SK-N-SH (cell line): ENCODE results near the gene PODN. TPM values are rescaled to one million over a fixed set of nuclear protein-coding genes. Genes with fewer than 3 reads are reported as not detected.

Experiments used
- CTCF ChIA-PET: fragments of 300-600, 350-600 bp; formaldehyde crosslinking; extraction: SDS; loops from one replicate; lab custom pipeline; 2021; lab: Yijun Ruan, JAX
- POLR2A ChIA-PET: fragments of 350-600 bp; sonication (Branson Sonifier 250); formaldehyde crosslinking; extraction: SDS; loops from one replicate; lab custom pipeline; 2020; ENCODE audit warnings: antibody characterized with exemption, inconsistent platforms; lab: Yijun Ruan, JAX
- DNase-seq: peaks from one replicate; pipeline ENCODE4 v3.0.0; 2012
- H2AFZ ChIP-seq: fragments of 200-600 bp; sonication (generic); 2 replicates; pipeline ENCODE4 v1.8.1; 2016; ENCODE audit warnings: antibody characterized with exemption, mild to moderate bottlenecking, low read depth
- H3F3A ChIP-seq: fragments of 200-600 bp; sonication (generic); replicated peaks from 2 replicates; pipeline ENCODE3; 2016; ENCODE audit warnings: antibody characterized with exemption, mild to moderate bottlenecking; ENCODE audit not compliant: insufficient read depth
- H3K27ac ChIP-seq, 2 experiments: fragments of 200-500 bp in 1 of 2; fragments of 200-600 bp in 1 of 2; sonication (Bioruptor generic) in 1 of 2; sonication (generic), shearing (Covaris generic) in 1 of 2; 2 replicates each; pipeline versions ENCODE4 v1.5.1 to v1.6.1; 2014 to 2016; ENCODE audit warnings: low read depth in 2 of 2, inconsistent platforms in 1 of 2, low read length in 1 of 2, mild to moderate bottlenecking in 1 of 2, mixed read lengths in 1 of 2
- H3K27me3 ChIP-seq: fragments of 200-600 bp; sonication (generic), shearing (Covaris generic); 2 replicates; pipeline ENCODE4 v1.6.1; 2016; ENCODE audit warnings: mixed run types; ENCODE audit not compliant: insufficient read depth
- H3K36me3 ChIP-seq, 2 experiments: fragments of 200-500 bp in 1 of 2; fragments of 200-600 bp in 1 of 2; sonication (Bioruptor generic) in 1 of 2; sonication (generic) in 1 of 2; replicated peaks in 1 of 2; 2 replicates each; pipeline versions ENCODE3 to v1.5.1; 2014 to 2016; ENCODE audit warnings: low read length in 1 of 2, mild to moderate bottlenecking in 1 of 2; ENCODE audit not compliant: insufficient read depth in 2 of 2, control insufficient read depth in 1 of 2
- H3K4me1 ChIP-seq, 2 experiments: fragments of 200-500 bp in 1 of 2; fragments of 200-600 bp in 1 of 2; sonication (Bioruptor generic) in 1 of 2; sonication (generic), shearing (Covaris generic) in 1 of 2; 2 replicates each; pipeline versions ENCODE4 v1.5.1 to v1.6.1; 2014 to 2016; ENCODE audit warnings: low read depth in 1 of 2, low read length in 1 of 2, mixed run types in 1 of 2; ENCODE audit not compliant: insufficient read depth in 2 of 2, control insufficient read depth in 1 of 2
- H3K4me2 ChIP-seq: fragments of 200-600 bp; sonication (generic), shearing (Covaris generic); 2 replicates; pipeline ENCODE4 v1.6.1; 2017; ENCODE audit warnings: mixed run types
- H3K4me3 ChIP-seq, 2 experiments: fragments of 200-500 bp in 1 of 2; fragments of 200-600 bp in 1 of 2; sonication (Bioruptor generic) in 1 of 2; sonication (generic), shearing (Covaris generic) in 1 of 2; 2 replicates each; pipeline versions ENCODE4 v1.5.1 to v1.8.1; 2014 to 2016; ENCODE audit warnings: low read depth in 2 of 2, inconsistent platforms in 1 of 2, low read length in 1 of 2, mild to moderate bottlenecking in 1 of 2, mixed read lengths in 1 of 2, moderate library complexity in 1 of 2
- H3K79me2 ChIP-seq: fragments of 200-600 bp; sonication (generic); 2 replicates; pipeline ENCODE4 v1.8.1; 2017; ENCODE audit warnings: mild to moderate bottlenecking; ENCODE audit not compliant: insufficient read depth
- H3K9ac ChIP-seq: fragments of 200-600 bp; sonication (generic); 2 replicates; pipeline ENCODE4 v1.6.1; 2017; ENCODE audit warnings: mixed run types
- H3K9me2 ChIP-seq: fragments of 200-600 bp; sonication (generic); 2 replicates; pipeline ENCODE4 v1.6.1; 2017; ENCODE audit warnings: mixed run types
- H3K9me3 ChIP-seq: fragments of 200-600 bp; sonication (generic); 2 replicates; pipeline ENCODE4 v1.6.1; 2017; ENCODE audit warnings: mixed run types, mild to moderate bottlenecking, moderate library complexity
- H4K20me1 ChIP-seq: fragments of 200-600 bp; sonication (generic); 2 replicates; pipeline ENCODE4 v1.6.1; 2017; ENCODE audit warnings: mild to moderate bottlenecking, mixed run types; ENCODE audit not compliant: insufficient read depth
- CTCF ChIP-seq: fragments of 200-600 bp; sonication (generic); IDR thresholded peaks from 2 replicates; pipeline ENCODE4 v1.6.1; 2017; ENCODE audit warnings: antibody characterized with exemption, mild to moderate bottlenecking, moderate library complexity
- EP300 ChIP-seq, 2 experiments: IDR thresholded peaks; 2 replicates each; pipeline versions ENCODE4 v1.4.0 to v1.6.1; 2012; ENCODE audit warnings: borderline replicate concordance in 1 of 2, low read depth in 1 of 2, low read length in 1 of 2
- MEF2A ChIP-seq: IDR thresholded peaks from 2 replicates; pipeline ENCODE4 v1.4.0; 2012; ENCODE audit warnings: low read depth, borderline replicate concordance
- MXI1 ChIP-seq: IDR thresholded peaks from 2 replicates; pipeline ENCODE4 v1.6.1; 2012; ENCODE audit warnings: mild to moderate bottlenecking, low read depth, low read length, improper control_type of control experiment
- NFIC ChIP-seq: IDR thresholded peaks from 2 replicates; pipeline ENCODE4 v1.4.0; 2012; ENCODE audit warnings: borderline replicate concordance
- REST ChIP-seq: IDR thresholded peaks from 2 replicates; pipeline ENCODE4 v1.6.1; 2012; ENCODE audit warnings: mild to moderate bottlenecking, low read depth, low read length, moderate library complexity
- RFX5 ChIP-seq: IDR thresholded peaks from 2 replicates; pipeline ENCODE4 v1.6.1; 2012; ENCODE audit warnings: mild to moderate bottlenecking, improper control_type of control experiment, low read length
- RXRA ChIP-seq: IDR thresholded peaks from 2 replicates; pipeline ENCODE4 v1.4.0; 2012; ENCODE audit warnings: low read depth, mild to moderate bottlenecking, borderline replicate concordance
- SMC3 ChIP-seq: IDR thresholded peaks from 2 replicates; pipeline ENCODE4 v1.6.1; 2012; ENCODE audit warnings: low read depth, low read length, improper control_type of control experiment
- TEAD4 ChIP-seq: IDR thresholded peaks from 2 replicates; pipeline ENCODE4 v1.4.0; 2012; ENCODE audit warnings: mild to moderate bottlenecking, borderline replicate concordance; ENCODE audit not compliant: insufficient read depth
- WGBS: methylation state at CpG from one replicate; pipeline ENCODE4 v1.1.6; 2017; ENCODE audit warnings: low lambda C conversion rate; 5-methylcytosine and 5-hydroxymethylcytosine counted together
- polyA plus RNA-seq, 3 experiments: library from polyadenylated mRNA; depleted of rRNA; stranded (reverse); fragments of >200 nt; gene quantifications; 2 replicates each; pipeline ENCODE4 v1.2.3, GENCODE V29; 2012
- TF ChIP-seq, protein P1 (sequence below): IDR thresholded peaks from 2 replicates; pipeline ENCODE4 v1.4.0; 2012; ENCODE audit warnings: low read depth
- TF ChIP-seq, protein P2 (sequence below): fragments of 150-350 bp; IDR thresholded peaks from 2 replicates; pipeline ENCODE4 v1.6.1; 2016; ENCODE audit warnings: mild to moderate bottlenecking, low read depth, low read length

The PODN gene
- polyA plus RNA-seq, 1 of the 3 experiments (the other 2 are of a cell fraction): 2.0 TPM

DNA sequence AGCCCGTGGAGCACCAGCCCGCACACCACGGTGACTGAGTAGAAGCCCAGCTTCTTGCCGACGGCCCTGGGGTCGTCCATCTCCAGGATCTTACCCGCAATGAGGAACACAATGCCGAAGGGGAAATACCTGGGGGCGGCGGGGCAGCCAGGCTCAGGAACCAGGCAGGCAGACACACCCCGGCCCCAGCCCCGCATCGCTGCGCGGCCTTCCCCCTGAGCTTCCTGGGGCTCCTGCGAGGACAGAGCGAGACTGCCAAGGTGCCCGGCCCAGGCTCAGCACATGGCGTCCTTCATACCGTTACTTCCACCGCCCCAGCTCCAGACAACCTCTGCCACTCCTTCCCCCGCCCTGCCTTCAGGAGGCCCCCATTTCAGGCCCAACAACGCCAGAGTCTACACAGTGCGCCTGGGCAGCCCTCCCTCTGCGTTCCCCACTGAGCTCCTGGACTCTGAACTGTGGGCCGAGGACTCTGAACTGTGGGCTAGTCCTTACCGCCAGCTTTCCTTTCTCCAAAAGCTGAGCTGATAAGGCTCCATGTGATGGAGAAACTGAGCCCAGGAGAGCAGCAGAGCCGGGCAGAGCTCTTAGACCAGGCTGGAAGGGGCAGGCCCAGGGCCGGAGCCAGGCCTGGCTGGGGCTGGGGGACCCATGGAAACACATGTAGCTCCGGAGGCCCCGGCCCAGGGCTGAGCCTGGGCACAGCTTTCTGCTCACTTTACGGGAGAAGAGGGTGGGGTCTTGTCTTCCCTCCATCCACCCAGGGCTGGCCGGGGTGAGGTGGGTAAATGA is 30.8 kb downstream of the PODN start:
- POLR2A ChIA-PET: no interaction called here
- no peak for DNase-seq
- H3K4me3 ChIP-seq: no peak overlapping the region
- no peaks in the 10 kb centered on the region for H3F3A ChIP-seq
- peaks cover 3 to 6% of the 10 kb centered on the region in 2 experiments; a peak in 1 of 4 replicates for H3K4me1 ChIP-seq
- H3K27me3 ChIP-seq: no peaks in the 10 kb centered on the region
- TF ChIP-seq RXRA: no peak
- TF ChIP-seq EP300 (IDR thresholded peaks at IDR 0.05; ENCODE audit: borderline replicate concordance in 1 of 2, low read depth in 1 of 2, low read length in 1 of 2): no peak
- no peak for TF ChIP-seq MXI1
- no peak for TF ChIP-seq REST
- TF ChIP-seq TEAD4: no peak
- no peak for TF ChIP-seq MEF2A
- TF ChIP-seq SMC3: no peak
- TF ChIP-seq CTCF: no peak
- no peak for TF ChIP-seq RFX5
- TF ChIP-seq, protein P1, sequence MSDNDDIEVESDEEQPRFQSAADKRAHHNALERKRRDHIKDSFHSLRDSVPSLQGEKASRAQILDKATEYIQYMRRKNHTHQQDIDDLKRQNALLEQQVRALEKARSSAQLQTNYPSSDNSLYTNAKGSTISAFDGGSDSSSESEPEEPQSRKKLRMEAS: no peak
- no peak for TF ChIP-seq NFIC
- TF ChIP-seq, protein P2, sequence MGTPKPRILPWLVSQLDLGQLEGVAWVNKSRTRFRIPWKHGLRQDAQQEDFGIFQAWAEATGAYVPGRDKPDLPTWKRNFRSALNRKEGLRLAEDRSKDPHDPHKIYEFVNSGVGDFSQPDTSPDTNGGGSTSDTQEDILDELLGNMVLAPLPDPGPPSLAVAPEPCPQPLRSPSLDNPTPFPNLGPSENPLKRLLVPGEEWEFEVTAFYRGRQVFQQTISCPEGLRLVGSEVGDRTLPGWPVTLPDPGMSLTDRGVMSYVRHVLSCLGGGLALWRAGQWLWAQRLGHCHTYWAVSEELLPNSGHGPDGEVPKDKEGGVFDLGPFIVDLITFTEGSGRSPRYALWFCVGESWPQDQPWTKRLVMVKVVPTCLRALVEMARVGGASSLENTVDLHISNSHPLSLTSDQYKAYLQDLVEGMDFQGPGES: no peak
- no peaks in the 10 kb centered on the region for H3K9me2 ChIP-seq
- no peaks in the 10 kb centered on the region for H3K79me2 ChIP-seq
- no peak overlapping the region for H3K9ac ChIP-seq
- no peaks in the 10 kb centered on the region for H4K20me1 ChIP-seq
- H2AFZ ChIP-seq: no peak overlapping the region
- H3K9me3 ChIP-seq: no peaks in the 10 kb centered on the region
- CTCF ChIA-PET: interaction anchor here (1.0 to 1.3 kb wide), 3 partner anchors 9 to 90 kb away, joined by 3 to 5 read pairs (median 4); no protein-coding TSS in a partner anchor
- H3K36me3 ChIP-seq: no peaks in the 10 kb centered on the region
- H3K27ac ChIP-seq: no peak overlapping the region
- no peak overlapping the region for H3K4me2 ChIP-seq
- 92% methylated on average over 21 of the region's 33 CpGs for whole genome bisulfite sequencing
